Left cardiac atrium (tissue), 4 donors: ENCODE measurements around the gene CCR4. TPM values are rescaled to one million over a fixed set of nuclear protein-coding genes. Genes with fewer than 3 reads are reported as not detected.

Experiments used
- ATAC-seq, 2 donors: fragments of 200-7000 bp; cut with Tn5 transposase; one replicate each; pipeline ENCODE4 v1.9.1; 2020; ENCODE audit warnings: mild to moderate bottlenecking in 2 of 2, moderate library complexity in 2 of 2
- DNase-seq: peaks from one replicate; pipeline ENCODE4 v3.0.0-alpha.2; 2020
- intact Hi-C, 2 donors: fragments of 100-400 bp; cut with DNase I; formaldehyde crosslinking; loops; one replicate each; pipeline versions ENCODE4 v1.14.1 to v1.15.1; 2022 to 2023
- total RNA-seq, 2 donors: library from RNA; stranded (reverse); fragmentation: NEBNext Ultra II Directional; extraction: Animal tissue kit (Norgen Biotek cat#: 25700); gene quantifications; one replicate each; pipeline ENCODE4 v1.2.1, GENCODE V29; 2021
- donor health status: DM: no; HTN: yes; CAD: no.
- donor health status: DM: no; HTN: yes; CAD: no; lungs with severe emphysema.
- donor health status: DM: yes; HTN: yes; CAD: no.
- donor health status: Dilated cardiomyopathy.

Gene CCR4
- total RNA-seq, 2 donors from 2014 or later, result 0.16 to 0.24 TPM

- ATAC-seq (no peak), DNase-seq (no peak)
- intact Hi-C loops, result no loop called here
Measured at GRCh38 chr3:33003308-33003707, 51.9 kb downstream of the CCR4 start.

- DNase-seq (no peak), ATAC-seq (no peak)
- intact Hi-C loops, result no loop called here
Measured at GRCh38 chr3:33004205-33004604, 52.8 kb downstream of the CCR4 start.

- intact Hi-C loops, result no loop called here
- ATAC-seq (no peak), DNase-seq (no peak)
Measured at GRCh38 chr3:33004961-33005360, 53.5 kb downstream of the CCR4 start.

Other genes starting within 250 kb of the CCR4 start
- under 1 TPM in 1 of 2 donors, not detected in 1; 0.06 TPM for gene TRIM71, start 133.6 kb upstream of the CCR4 start, total RNA-seq
- gene GLB1, start 145.5 kb downstream of the CCR4 start, total RNA-seq, result 10 to 100 TPM; 27.3 to 28.3 TPM
- gene TMPPE, start 145.5 kb downstream of the CCR4 start, total RNA-seq, result 1 to 10 TPM; 6.1 to 7.2 TPM
- gene CRTAP, start 162.4 kb downstream of the CCR4 start, total RNA-seq, result 100 to 1,000 TPM; 129 to 159 TPM